Endothelial cell of umbilical vein (primary cell): Measurements from ENCODE around the gene CYFIP1. TPM values are rescaled to one million over a fixed set of nuclear protein-coding genes. Genes with fewer than 3 reads are reported as not detected.

Experiments used
- BruUV-seq: library from RNA; stranded (reverse); fragments of 400-500 nt; replicated peaks from 2 replicates; lab custom pipeline; 2021; lab: Mats Ljungman, UMichigan
- CTCF ChIA-PET: fragments of 300-600, 350-600 bp; sonication (Branson Sonifier 250); formaldehyde crosslinking; loops from one replicate; lab custom pipeline; 2021; ENCODE audit warnings: antibody characterized with exemption, inconsistent platforms; lab: Charles Lee
- POLR2A ChIA-PET: fragments of 300-600, 350-600 bp; sonication (Branson Sonifier 250); formaldehyde crosslinking; loops from one replicate; lab custom pipeline; 2021; ENCODE audit warnings: antibody characterized with exemption, inconsistent platforms; lab: Charles Lee
- DNase-seq: peaks from one replicate; pipeline ENCODE4 v3.0.0-alpha.2; 2011; ENCODE audit warnings: low read depth, low spot score
- FAIRE-seq: peaks from 2 replicates; lab custom pipeline; 2011; peaks lifted over from hg19 to GRCh38; lab: Jason Lieb, UNC
- H2AFZ ChIP-seq: 2 replicates; pipeline ENCODE4 v1.6.0; 2012; ENCODE audit warnings: low read depth, low read length, control low read depth, inconsistent platforms
- H3K27ac ChIP-seq: 2 replicates; pipeline ENCODE4 v1.5.1; 2011; ENCODE audit warnings: low read depth, mild to moderate bottlenecking, control low read depth, low read length, moderate library complexity; ENCODE audit not compliant: insufficient read depth
- H3K27me3 ChIP-seq, 2 experiments: 2 replicates each; pipeline versions ENCODE4 v1.6.0 to v1.6.1; 2011; ENCODE audit warnings: low read length in 2 of 2, mixed read lengths in 1 of 2; ENCODE audit not compliant: control insufficient read depth in 2 of 2, insufficient read depth in 2 of 2
- H3K36me3 ChIP-seq, 2 experiments: 2 replicates in 1 of 2; 3 replicates in 1 of 2; pipeline ENCODE4 v1.5.1; 2011; ENCODE audit warnings: low read length in 2 of 2, mild to moderate bottlenecking in 1 of 2, moderate library complexity in 1 of 2; ENCODE audit not compliant: control insufficient read depth in 2 of 2, insufficient read depth in 2 of 2; ENCODE audit errors: extremely low read depth in 1 of 2
- H3K4me1 ChIP-seq: 3 replicates; pipeline ENCODE4 v1.5.1; 2011; ENCODE audit warnings: mild to moderate bottlenecking, low read length; ENCODE audit not compliant: control insufficient read depth, insufficient read depth; ENCODE audit errors: extremely low read depth
- H3K4me2 ChIP-seq: 2 replicates; pipeline ENCODE4 v1.6.1; 2011; ENCODE audit warnings: low read length, control low read depth, mixed read lengths; ENCODE audit not compliant: insufficient read depth
- H3K4me3 ChIP-seq, 3 experiments: fragments of 200-600 bp in 1 of 3; sonication (generic), shearing (Covaris generic) in 1 of 3; replicated peaks in 1 of 3; 2 replicates each; pipeline ENCODE4 v1.5.1; 2011 to 2016; ENCODE audit warnings: control low read depth in 3 of 3, low read length in 3 of 3, mild to moderate bottlenecking in 2 of 3, inconsistent platforms in 1 of 3, low read depth in 1 of 3, moderate library complexity in 1 of 3; ENCODE audit not compliant: insufficient read depth in 1 of 3
- H3K79me2 ChIP-seq: 2 replicates; pipeline ENCODE4 v1.6.0; 2012; ENCODE audit warnings: low read length, inconsistent platforms; ENCODE audit not compliant: control insufficient read depth, insufficient read depth
- H3K9ac ChIP-seq: replicated peaks from 2 replicates; pipeline ENCODE3; 2011; ENCODE audit warnings: low read length, control low read depth; ENCODE audit not compliant: insufficient read depth; ENCODE audit errors: extremely low read depth
- H3K9me1 ChIP-seq: replicated peaks from 3 replicates; pipeline ENCODE4 v1.6.0; 2011; ENCODE audit warnings: mild to moderate bottlenecking, low read length; ENCODE audit not compliant: control insufficient read depth, insufficient read depth; ENCODE audit errors: extremely low read depth
- H3K9me3 ChIP-seq: replicated peaks from 2 replicates; pipeline ENCODE4 v1.5.1; 2012; ENCODE audit warnings: low read length, inconsistent platforms; ENCODE audit not compliant: control insufficient read depth, insufficient read depth
- H4K20me1 ChIP-seq: replicated peaks from 2 replicates; pipeline ENCODE3; 2011; ENCODE audit warnings: mild to moderate bottlenecking, low read length; ENCODE audit not compliant: control insufficient read depth, insufficient read depth; ENCODE audit errors: extremely low read depth
- EZH2 ChIP-seq: IDR thresholded peaks from 2 replicates; pipeline ENCODE4 v1.6.1; 2012; ENCODE audit warnings: borderline replicate concordance, low read depth, mild to moderate bottlenecking, moderate library complexity, low read length, inconsistent platforms; ENCODE audit not compliant: severe bottlenecking
- FOS ChIP-seq: IDR thresholded peaks from 2 replicates; pipeline ENCODE4 v1.6.1; 2011; ENCODE audit warnings: mild to moderate bottlenecking, low read length, moderate library complexity, borderline replicate concordance; ENCODE audit not compliant: insufficient read depth
- GATA2 ChIP-seq: IDR thresholded peaks from 2 replicates; pipeline ENCODE4 v1.7.0; 2011; ENCODE audit warnings: low read depth, mild to moderate bottlenecking, moderate library complexity, mixed read lengths, low read length; ENCODE audit not compliant: insufficient read length, insufficient read depth
- JUN ChIP-seq: IDR thresholded peaks from 2 replicates; pipeline ENCODE4 v1.6.1; 2011; ENCODE audit warnings: borderline replicate concordance, low read depth; ENCODE audit not compliant: insufficient read length, insufficient read depth
- MYC ChIP-seq: IDR thresholded peaks from one replicate; pipeline ENCODE4 v1.6.1; 2011; ENCODE audit warnings: mild to moderate bottlenecking, low read depth, low read length
- POLR2A ChIP-seq: IDR thresholded peaks from 2 replicates; pipeline ENCODE4 v1.6.1; 2012; ENCODE audit warnings: low read depth, mild to moderate bottlenecking, control low read depth, low read length
- POLR2AphosphoS5 ChIP-seq: IDR thresholded peaks from 2 replicates; pipeline ENCODE4 v1.6.1; 2012; ENCODE audit warnings: low read depth, mild to moderate bottlenecking, control low read depth, low read length, moderate library complexity; ENCODE audit not compliant: insufficient read depth
- dilution Hi-C: fragments of 300-500 bp; cut with MboI; formaldehyde crosslinking; loops from one replicate; pipeline ENCODE4 v1.15.0; 2019; ENCODE audit warnings: low sequenced_read_pairs; ENCODE audit not compliant: extremely low pct_ligation_motif_present
- intact Hi-C: fragments of 100-400 bp; cut with micrococcal nuclease; formaldehyde crosslinking; loops from one replicate; pipeline ENCODE4 v1.10.0; 2022
- polyA plus RNA-seq, 4 experiments: library from polyadenylated mRNA; depleted of rRNA in 3 of 4; stranded (reverse) in 3 of 4; unstranded in 1 of 4; fragments of >200 nt; gene quantifications; 2 replicates each; pipeline versions ENCODE4 v1.2.1 to v1.2.3, GENCODE V29; 2011 to 2012; ENCODE audit warnings: missing spikeins in 1 of 4
- total RNA-seq: library from RNA; stranded (reverse); gene quantifications from 2 replicates; pipeline ENCODE4 v1.2.3, GENCODE V29; 2021
- TF ChIP-seq, protein P1 (sequence below), 2 donors: IDR thresholded peaks; 1 replicate in 1 of 2; 2 replicates in 1 of 2; pipeline ENCODE4 v1.5.1; 2011; ENCODE audit warnings: low read length in 2 of 2, mild to moderate bottlenecking in 2 of 2, moderate library complexity in 2 of 2, control low read depth in 1 of 2, inconsistent platforms in 1 of 2, low read depth in 1 of 2; ENCODE audit not compliant: insufficient read depth in 1 of 2; ENCODE audit errors: extremely low read depth in 1 of 2
- TF ChIP-seq, protein P2 (sequence below): IDR thresholded peaks from 2 replicates; pipeline ENCODE4 v1.6.1; 2011; ENCODE audit not compliant: insufficient read depth, insufficient read length

Gene CYFIP1
- total and polyA plus RNA-seq, 2 donors (not counting 3 experiments of a cell fraction or from before 2014, with no cell fraction given): 81.4 to 158 TPM

DNA sequence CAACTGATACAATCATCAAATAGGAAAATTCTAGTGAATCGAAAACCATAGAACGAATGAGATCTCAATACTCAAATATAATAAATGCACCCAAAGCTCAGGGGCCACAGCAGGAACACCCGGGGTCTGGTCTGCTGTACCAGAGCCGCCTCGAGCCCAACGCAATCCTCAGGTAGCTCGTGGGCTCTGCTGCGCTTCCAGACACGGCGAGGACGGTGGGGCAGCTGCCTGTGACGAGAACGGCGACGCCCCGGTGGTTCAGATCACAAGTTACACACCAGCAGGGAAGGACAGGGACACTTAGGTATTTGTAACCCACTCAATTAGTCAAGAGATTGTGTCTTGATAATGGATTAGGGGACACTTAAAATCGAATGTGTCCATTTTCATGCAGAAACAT is 87.1 kb downstream of the CYFIP1 start:
- intact Hi-C loops (no loop called here), dilution Hi-C loops (no loop called here)
- Histone ChIP-seq H3K9ac (no peak overlapping the region), H3K4me2 (no peak overlapping the region), H3K27me3 (no peaks in the 10 kb centered on the region), H3K4me3 (no peak overlapping the region), H3K9me1 (no peaks in the 10 kb centered on the region), H3K79me2 (no peaks in the 10 kb centered on the region), H3K27ac (no peak overlapping the region), H3K9me3 (no peaks in the 10 kb centered on the region), H3K36me3 (peaks cover 3 to 11% of the 10 kb centered on the region in 2 experiments), H2AFZ (no peak overlapping the region), H4K20me1 (no peaks in the 10 kb centered on the region), H3K4me1 (no peaks in the 10 kb centered on the region)
- no peak for DNase-seq
- BruUV-seq: no TSS peak
- POLR2A ChIA-PET: no interaction called here
- FAIRE-seq: no peak
- CTCF ChIA-PET: no interaction called here
- TF ChIP-seq GATA2: no peak
- no peak for TF ChIP-seq EZH2
- TF ChIP-seq POLR2A: no peak
- no peak for TF ChIP-seq FOS
- no peak for TF ChIP-seq POLR2AphosphoS5
- TF ChIP-seq, protein P1, sequence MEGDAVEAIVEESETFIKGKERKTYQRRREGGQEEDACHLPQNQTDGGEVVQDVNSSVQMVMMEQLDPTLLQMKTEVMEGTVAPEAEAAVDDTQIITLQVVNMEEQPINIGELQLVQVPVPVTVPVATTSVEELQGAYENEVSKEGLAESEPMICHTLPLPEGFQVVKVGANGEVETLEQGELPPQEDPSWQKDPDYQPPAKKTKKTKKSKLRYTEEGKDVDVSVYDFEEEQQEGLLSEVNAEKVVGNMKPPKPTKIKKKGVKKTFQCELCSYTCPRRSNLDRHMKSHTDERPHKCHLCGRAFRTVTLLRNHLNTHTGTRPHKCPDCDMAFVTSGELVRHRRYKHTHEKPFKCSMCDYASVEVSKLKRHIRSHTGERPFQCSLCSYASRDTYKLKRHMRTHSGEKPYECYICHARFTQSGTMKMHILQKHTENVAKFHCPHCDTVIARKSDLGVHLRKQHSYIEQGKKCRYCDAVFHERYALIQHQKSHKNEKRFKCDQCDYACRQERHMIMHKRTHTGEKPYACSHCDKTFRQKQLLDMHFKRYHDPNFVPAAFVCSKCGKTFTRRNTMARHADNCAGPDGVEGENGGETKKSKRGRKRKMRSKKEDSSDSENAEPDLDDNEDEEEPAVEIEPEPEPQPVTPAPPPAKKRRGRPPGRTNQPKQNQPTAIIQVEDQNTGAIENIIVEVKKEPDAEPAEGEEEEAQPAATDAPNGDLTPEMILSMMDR (IDR thresholded peaks at IDR 0.05; ENCODE audit: extremely low read depth in 1 of 2, insufficient read depth in 1 of 2, low read depth in 1 of 2, low read length in 2 of 2): no peak
- TF ChIP-seq MYC: no peak
- TF ChIP-seq, protein P2, sequence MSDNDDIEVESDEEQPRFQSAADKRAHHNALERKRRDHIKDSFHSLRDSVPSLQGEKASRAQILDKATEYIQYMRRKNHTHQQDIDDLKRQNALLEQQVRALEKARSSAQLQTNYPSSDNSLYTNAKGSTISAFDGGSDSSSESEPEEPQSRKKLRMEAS: no peak
- no peak for TF ChIP-seq JUN
